Suprapubic skin (tissue), 3 donors: ENCODE measurements around the gene SCAMP2.

Experiments
- CTCF ChIP-seq, 2 donors: fragments of 200-600 bp in 1 of 2; fragments of 450-650 bp in 1 of 2; sonication (generic) in 1 of 2; IDR thresholded peaks; one replicate each; pipeline ENCODE4 v1.5.1; 2016 to 2019; ENCODE audit warnings: antibody characterized with exemption in 2 of 2, mild to moderate bottlenecking in 1 of 2, moderate library complexity in 1 of 2
- POLR2A ChIP-seq, 2 donors: fragments of 450-650 bp; IDR thresholded peaks; one replicate each; pipeline ENCODE4 v1.6.1; 2017; ENCODE audit warnings: antibody characterized with exemption in 2 of 2, mild to moderate bottlenecking in 2 of 2, moderate library complexity in 2 of 2

DNA sequence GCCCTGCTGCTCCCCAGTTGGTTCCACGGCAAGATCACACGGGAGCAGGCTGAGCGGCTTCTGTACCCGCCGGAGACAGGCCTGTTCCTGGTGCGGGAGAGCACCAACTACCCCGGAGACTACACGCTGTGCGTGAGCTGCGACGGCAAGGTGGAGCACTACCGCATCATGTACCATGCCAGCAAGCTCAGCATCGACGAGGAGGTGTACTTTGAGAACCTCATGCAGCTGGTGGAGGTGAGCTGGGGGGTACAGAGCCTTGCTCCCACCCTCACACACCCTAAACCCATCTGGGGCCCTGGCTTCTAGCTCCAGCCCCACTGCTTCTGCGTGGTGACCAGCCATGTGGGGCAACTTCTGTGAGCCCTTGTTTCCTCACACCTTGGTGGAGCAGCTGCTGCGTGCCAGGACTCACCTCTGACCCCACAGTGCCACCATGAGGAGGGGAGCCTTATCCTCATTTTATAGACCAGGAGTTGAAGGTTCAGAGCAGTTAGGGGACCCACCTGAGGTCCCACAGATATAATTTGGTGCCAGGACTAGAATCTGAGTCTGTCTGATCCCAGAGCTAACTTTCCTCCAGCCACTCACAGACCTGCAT, 73.8 kb downstream of the SCAMP2 start:
- TF ChIP-seq CTCF (IDR thresholded peaks at IDR 0.05) (no peak), POLR2A (IDR thresholded peaks at IDR 0.05) (no peak)
